Activated CD4-positive, CD25-positive, alpha-beta regulatory T cell treated with anti-CD3 and anti-CD28 coated beads, Interleukin-2, amount 50 U/mL, for 72 hours (primary cell): ENCODE results near the gene NTSR1.
"Not testable (repeated sequence)": the region's sequence is repeated elsewhere in the genome, so short reads cannot be mapped to it uniquely, and the experiment has no call there.

ENCODE experiments used
- DNase-seq: peaks from one replicate; pipeline ENCODE4 v3.0.0; 2021

Gene NTSR1

DNA sequence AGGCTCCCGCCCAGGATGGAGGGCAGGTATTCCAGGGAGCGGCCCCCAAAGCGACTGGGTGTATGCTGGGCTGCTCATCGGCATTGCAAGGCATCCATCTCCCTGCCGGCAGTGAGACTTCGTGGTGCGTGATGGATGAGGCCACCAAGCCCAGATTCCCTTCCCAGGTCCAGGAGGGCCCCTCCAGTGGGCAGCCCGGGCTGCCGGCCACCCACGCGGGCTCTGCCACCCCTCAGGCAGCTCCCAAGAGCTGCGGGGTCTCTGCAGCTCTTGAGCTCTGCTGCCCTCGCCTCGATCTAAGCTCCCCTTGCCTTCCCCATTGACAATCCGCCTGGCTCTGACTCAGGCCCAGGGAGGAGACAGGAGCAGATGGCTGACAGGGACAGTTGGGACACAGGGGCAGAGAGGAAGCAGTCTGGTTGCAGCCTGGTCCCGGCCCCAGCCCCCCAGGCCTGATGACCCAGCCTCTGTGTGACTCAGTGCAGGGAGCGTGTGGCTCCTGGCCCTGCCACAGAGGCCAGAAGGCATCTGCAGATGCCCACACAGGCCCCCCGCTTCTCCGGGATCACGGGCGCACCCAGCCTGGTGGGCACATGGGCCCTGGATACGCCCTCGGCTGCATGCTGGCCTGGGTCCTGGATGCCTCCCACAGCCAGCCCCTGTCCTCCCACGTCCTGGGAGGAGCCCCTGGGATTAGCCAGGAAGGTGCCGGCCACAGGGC, 33.3 kb upstream of the NTSR1 start:
- no peak for DNase-seq

GRCh38 chr20:62675877-62676260, 32.8 kb upstream of the NTSR1 start:
- DNase-seq = no peak

- no peak for DNase-seq
Measured at GRCh38 chr20:62676976-62677375, 31.7 kb upstream of the NTSR1 start.

- no peak for DNase-seq
Measured at GRCh38 chr20:62677678-62678077, 31.0 kb upstream of the NTSR1 start.

DNA sequence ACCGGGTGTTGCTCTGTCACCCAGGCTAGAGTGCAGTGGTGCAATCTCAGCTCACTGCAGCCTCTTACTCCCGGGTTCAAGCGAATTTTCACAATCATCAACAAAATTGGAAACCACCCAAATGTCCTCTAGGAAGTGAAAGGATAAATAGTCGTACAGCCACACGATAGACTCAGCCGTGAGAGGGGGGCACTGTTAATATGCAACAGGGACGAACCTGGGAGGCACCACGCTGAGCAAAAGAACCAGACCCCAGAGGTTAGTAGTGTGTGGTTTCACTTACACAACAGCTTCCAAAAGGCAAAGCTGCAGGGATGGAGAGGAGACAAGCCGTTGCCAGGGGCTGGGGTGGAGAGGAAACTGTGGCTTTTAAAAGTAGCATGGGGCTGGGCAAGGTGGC, 30.1 kb upstream of the NTSR1 start:
- no peak for DNase-seq

DNA sequence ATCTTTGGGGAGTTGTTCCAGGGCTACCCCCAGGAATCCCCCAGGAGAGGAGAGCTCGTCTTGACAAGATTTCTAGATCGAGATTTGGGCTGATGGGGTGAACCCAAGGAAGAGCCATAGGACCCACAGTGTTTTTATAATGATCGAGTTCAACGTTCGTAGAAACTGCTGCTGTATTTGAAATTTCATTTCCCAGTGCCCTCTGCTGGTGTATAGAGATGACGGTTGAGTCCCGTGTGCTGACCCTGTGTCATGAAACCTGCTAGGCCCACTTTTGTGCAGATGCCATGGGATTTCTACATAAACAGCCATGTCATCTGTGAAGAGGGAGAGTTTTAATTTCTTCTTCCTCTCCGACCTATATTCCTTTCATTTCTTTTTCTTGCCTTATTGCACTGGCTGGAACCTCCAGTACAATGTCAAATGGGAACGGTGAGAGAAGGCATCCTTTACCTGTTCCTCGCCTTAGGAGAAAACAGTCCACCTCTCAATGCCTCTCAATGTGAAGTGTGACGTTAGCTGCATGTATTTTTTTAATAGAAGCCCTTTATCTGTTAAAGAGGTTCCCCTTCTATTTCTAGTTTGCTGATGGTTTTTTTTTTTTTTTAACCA, 28.6 kb upstream of the NTSR1 start:
- DNase-seq = no peak

- no peak for DNase-seq
Measured at GRCh38 chr20:62682912-62683517, 25.6 kb upstream of the NTSR1 start.

- not testable (repeated sequence) for DNase-seq
Measured at GRCh38 chr20:62683660-62684322, 24.8 kb upstream of the NTSR1 start.

GRCh38 chr20:62684981-62685380, 23.7 kb upstream of the NTSR1 start:
- DNase-seq = no peak

DNA sequence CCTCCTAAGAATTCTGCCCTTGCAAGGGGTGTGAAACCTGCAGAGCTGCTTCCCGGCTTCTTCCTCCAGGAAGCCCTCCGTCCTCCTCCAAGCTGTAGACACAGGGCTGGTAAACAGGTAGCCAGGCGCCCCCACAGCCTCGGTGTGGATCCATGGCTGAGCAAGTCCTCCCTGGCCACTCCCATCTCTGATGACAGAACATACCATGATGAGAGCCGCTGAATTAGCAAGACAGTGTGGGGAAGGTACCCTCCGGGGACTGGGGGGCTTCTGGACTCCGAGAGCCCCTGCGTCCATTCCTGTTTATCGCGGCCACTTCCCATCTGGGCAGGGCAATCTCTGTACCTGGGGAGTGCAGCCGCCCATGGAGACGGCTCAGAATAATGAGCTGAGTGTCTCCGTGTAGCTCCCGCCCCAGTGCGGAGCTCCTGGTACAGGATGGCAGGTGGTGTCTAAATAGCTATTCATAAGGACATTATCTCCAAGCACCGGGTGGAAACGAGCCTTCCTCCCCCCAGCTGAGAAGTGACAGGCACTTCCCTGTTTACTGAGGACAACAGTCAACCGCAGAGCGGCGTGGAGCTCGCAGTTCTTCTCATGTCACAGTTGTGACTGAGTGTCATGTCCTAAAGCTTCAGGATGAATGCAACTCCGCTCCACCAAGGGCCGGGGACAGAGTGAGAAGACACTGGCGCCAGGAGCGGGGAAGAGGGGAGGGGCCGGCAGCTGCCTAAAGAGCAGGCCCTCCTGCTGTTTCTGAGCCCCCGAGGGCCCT, 22.7 kb upstream of the NTSR1 start:
- DNase-seq = no peak

DNA sequence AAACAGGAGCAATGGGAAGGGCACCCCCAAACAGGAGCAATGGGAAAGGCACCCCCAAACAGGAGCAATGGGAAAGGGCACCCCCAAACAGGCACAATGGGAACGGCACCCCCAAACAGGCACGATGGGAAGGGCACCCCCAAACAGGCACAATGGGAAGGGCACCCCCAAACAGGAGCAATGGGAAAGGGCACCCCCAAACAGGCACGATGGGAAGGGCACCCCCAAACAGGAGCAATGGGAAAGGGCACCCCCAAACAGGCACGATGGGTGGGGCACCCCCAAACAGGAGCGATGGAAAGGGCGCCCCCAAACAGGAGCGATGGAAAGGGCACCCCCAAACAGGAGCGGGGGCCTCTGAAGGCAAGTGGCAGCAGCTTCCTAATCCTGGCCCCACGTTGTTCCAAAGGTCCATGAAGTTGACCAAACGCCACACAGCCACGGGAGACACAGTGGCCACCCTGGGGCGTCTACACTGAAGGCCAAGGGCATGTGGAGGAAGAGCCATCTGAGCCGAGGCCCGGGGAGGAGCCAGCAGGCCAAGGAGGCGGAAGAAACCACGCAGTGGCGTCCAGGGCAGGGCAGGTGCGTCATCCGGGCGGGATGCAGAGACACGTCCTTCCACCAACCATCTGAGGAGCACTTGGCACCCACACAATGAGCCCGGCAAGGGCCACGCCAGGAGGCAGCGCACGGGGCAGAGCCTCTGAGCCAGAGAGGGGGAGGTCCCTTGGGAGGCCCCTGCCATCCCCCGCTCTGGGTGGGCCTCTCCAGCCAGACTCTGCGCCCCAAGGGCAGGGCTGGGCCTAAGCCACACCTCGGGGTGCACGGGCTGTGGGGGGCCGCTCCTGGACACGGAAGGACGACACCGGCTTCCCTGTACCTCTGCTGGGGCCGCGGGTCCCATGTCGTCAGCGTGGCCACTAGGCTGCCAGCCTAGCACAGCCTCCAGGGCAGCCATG, 21.5 kb upstream of the NTSR1 start:
- no peak for DNase-seq

DNA sequence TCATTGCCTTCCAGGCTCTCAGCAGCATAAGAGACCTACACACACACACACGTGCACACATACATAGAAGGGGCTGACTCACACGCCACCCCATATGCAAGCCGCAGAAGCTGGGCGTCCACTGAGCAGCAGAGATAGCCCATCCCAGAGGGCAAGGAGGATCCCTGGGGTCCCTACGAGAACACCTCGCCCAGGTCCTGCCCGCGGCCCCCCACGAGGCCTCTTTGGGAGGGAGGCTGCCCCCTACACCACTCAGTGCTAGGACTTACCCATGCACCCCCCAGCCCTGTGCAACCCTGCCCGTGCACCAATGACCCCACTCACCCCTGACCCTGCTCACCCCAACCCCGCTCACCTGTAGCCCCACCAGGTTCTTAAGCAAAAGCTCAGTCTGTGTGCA, 20.6 kb upstream of the NTSR1 start:
- DNase-seq = no peak

GRCh38 chr20:62688855-62689460, 19.7 kb upstream of the NTSR1 start:
- DNase-seq = no peak

- no peak for DNase-seq
Measured at GRCh38 chr20:62689861-62690260, 18.8 kb upstream of the NTSR1 start.

DNA sequence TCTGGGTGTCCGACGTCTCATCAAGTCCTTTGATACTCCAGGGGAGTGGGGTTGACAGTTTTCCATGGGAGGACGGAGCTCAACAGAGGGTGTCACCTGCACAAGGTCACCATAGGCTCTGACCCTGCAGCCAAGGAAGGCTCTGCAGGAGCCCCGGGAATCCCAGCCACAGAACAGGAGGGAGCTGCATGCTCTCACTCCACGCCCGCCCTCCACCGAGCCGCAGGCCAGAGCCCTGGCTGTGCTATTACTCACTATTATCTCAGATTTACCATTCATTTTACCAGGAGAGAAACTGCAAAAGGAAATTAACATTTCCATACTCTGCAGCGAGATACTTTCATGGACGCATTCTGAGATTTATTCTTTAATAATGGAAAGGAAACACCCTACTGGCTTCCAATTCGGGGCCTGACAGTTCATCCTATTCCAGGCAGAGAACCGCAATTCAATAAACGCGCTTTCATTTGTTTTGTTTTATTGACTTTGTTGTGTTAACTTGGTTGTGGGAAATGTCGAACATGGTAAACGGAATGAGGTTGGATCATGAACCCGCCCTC, 18.3 kb upstream of the NTSR1 start:
- DNase-seq = no peak

GRCh38 chr20:62691487-62691886, 17.1 kb upstream of the NTSR1 start:
- DNase-seq = no peak

DNA sequence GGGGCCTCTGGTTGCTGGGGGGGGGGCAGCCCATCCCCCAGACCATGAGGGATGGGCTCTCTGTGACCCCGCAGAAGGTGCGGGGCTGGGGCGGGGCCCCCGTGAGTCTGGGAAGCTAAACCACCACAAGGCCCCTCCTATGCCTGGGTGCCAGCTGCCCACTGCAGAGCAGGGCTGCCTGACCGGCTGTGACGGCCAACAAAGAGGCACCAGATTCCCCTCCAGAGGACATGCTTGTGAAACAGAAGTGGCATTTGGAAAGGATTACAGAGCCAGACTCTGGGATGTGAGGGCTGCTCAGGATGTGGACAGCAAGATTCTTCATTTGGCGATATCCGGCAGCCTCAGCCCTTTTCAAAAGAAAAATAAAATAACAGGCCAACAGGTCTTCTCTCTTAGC, 16.5 kb upstream of the NTSR1 start:
- no peak for DNase-seq

GRCh38 chr20:62692801-62693523, 15.7 kb upstream of the NTSR1 start:
- DNase-seq = no peak

DNA sequence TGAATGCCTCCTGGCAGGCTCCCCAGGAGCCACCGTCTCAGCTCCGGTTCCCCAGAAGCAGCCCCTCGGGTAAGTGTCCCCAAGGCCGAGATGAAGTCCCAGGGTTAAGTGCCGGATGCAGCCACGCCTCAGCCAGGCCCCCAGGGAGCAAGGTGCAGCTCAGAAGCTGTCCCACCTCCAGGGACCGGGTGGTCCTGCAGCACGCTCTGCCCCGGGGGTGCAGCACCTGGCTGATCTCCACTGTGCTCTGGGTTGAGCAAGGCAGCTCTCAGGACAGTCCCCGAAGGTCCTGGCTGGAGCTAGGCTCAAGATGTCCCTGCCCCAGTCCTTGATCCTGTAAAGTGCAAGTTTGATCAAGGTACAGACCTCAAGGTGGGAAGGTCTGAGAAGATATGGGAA, 15.1 kb upstream of the NTSR1 start:
- DNase-seq = no peak

DNA sequence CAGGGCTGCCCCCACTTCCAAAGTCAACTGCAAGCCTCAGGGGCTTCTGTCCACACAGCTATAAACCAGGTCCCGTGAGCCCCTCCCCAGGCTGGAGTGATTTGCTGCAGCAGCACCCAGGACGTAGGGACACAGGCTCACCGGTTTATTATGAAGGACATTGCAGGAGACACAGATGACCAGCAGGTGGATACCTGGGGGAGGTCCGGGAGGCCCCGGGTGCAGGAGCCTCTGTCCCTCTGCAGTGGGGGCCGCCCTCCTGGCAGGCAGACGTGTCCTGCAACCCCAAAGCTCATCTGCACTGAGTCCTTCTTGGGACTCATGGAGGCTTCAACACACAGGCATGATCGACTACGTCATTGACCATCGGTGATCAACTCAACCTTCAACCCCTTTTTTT, 14.5 kb upstream of the NTSR1 start:
- DNase-seq = no peak

DNA sequence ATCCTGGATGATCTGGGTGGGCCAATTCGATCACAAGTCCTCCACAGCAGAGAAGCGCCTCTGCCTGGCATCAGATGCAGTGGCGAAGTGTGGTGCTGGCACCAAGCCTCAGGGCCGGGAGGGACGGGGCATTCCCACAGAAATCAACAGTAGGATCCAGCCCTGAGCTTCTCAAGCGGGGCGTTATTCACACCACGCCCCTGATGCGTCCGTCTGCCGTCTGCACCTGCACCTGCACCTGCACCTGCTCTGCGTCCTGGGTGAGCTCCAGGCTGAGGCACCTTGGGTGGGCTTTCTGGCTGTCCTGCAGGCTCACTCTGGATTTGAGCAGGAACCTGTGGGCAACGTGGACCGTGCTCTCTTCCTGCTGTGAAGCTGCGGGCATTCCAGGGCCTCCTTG, 13.8 kb upstream of the NTSR1 start:
- no peak for DNase-seq
